Ovary (tissue), 9 donors: ENCODE measurements around the gene TARS2. TPM values are rescaled to one million over a fixed set of nuclear protein-coding genes. Genes with fewer than 3 reads are reported as not detected.
A peak's percentile ranks its signal among the peaks of the same experiment; 100 is the strongest.

Experiments used
- DNase-seq, 5 donors: peaks; one replicate each; pipeline ENCODE4 v3.0.0-alpha.2; 2019 to 2020
- H3K27ac ChIP-seq, 2 donors: fragments of 200-600 bp; one replicate each; pipeline versions ENCODE4 v1.5.1 to v1.8.0; 2019 to 2022
- H3K27me3 ChIP-seq: fragments of 200-600 bp; one replicate; pipeline ENCODE4 v1.8.0; 2022
- H3K36me3 ChIP-seq: fragments of 200-600 bp; sonication (generic); one replicate; pipeline ENCODE4 v1.5.1; 2019
- H3K4me1 ChIP-seq: one replicate; pipeline ENCODE4 v1.8.1; 2013; ENCODE audit warnings: mild to moderate bottlenecking, moderate library complexity; ENCODE audit not compliant: insufficient read depth
- H3K4me3 ChIP-seq: fragments of 200-600 bp; sonication (generic); one replicate; pipeline ENCODE4 v1.5.1; 2017
- H3K9me3 ChIP-seq, 2 donors: fragments of 200-600 bp in 1 of 2; sonication (generic) in 1 of 2; one replicate each; pipeline versions ENCODE4 v1.5.1 to v1.8.1; 2013 to 2019; ENCODE audit warnings: mild to moderate bottlenecking in 1 of 2, moderate library complexity in 1 of 2
- EP300 ChIP-seq: sonication (generic); formaldehyde crosslinking; IDR thresholded peaks from one replicate; pipeline ENCODE4 v1.6.1; 2017; ENCODE audit warnings: antibody characterized with exemption
- POLR2A ChIP-seq: fragments of 450-650 bp; IDR thresholded peaks from one replicate; pipeline ENCODE4 v1.6.1; 2017; ENCODE audit warnings: antibody characterized with exemption, mild to moderate bottlenecking, moderate library complexity
- WGBS, 3 donors: extraction: QIAGEN DNeasy Blood & Tissue Kit in 1 of 3; methylation state at CpG; one replicate each; pipeline versions ENCODE4 v1.1.5 to v1.1.7; 2013 to 2017; 5-methylcytosine and 5-hydroxymethylcytosine counted together
- intact Hi-C, 4 donors: fragments of 100-400 bp; cut with DNase I; formaldehyde crosslinking; loops; one replicate each; pipeline versions ENCODE4 v1.11.0 to v1.15.1; 2022 to 2023
- microRNA-seq, 3 donors: library from miRNA; unstranded; fragments of <30 nt; microRNA quantifications; one replicate each; pipeline versions ENCODE4 to v1.2.0, GENCODE V29; 2019 to 2020
- polyA plus RNA-seq, 2 donors: library from polyadenylated mRNA; stranded (reverse); fragments of 200-250 nt in 1 of 2; fragments of 350-450 nt in 1 of 2; fragmentation: Illumina TruSeq in 1 of 2; extraction: RNeasy Lipid Tissue Mini Kit (QIAGEN cat#74804) in 1 of 2; gene quantifications; one replicate each; pipeline ENCODE4 v1.2.3, GENCODE V29; 2013 to 2014
- small RNA-seq: library from RNA; depleted of rRNA; stranded (forward); fragments of <200 nt; gene quantifications from one replicate; pipeline ENCODE3, GENCODE V24; 2016
- total RNA-seq, 7 donors: library from RNA; depleted of rRNA in 2 of 7; stranded (reverse); fragments of >200 nt in 2 of 7; fragmentation: NEBNext Ultra II Directional in 3 of 7; extraction: Animal tissue kit (Norgen Biotek cat#: 25700) in 3 of 7; gene quantifications; one replicate each; pipeline versions ENCODE4 v1.1.0 to v1.2.4, GENCODE V29; 2016 to 2023
- TF ChIP-seq, protein P1 (sequence below), 3 donors: fragments of 450-650 bp in 2 of 3; fragments of 200-600 bp in 1 of 3; IDR thresholded peaks; one replicate each; pipeline versions ENCODE4 v1.5.1 to v1.8.0; 2016 to 2022; ENCODE audit warnings: antibody characterized with exemption in 3 of 3, mild to moderate bottlenecking in 1 of 3
- donor health status: DM: no; HTN: no; CAD: no; lungs with moderate emphysema.
- donor health status: DM: no; HTN: no; CAD: no.
- donor health status: Bipolar disorder and iron deficiency.
- donor health status: DM: yes; HTN: yes; CAD: no.
- donor health status: DM: no; HTN: no; CAD: no.
- donor health status: DM: yes; HTN: yes; CAD: no.

TARS2 gene
- total and polyA plus RNA-seq, 9 donors: 8.0 to 24.3 (median 17.2) TPM

DNA sequence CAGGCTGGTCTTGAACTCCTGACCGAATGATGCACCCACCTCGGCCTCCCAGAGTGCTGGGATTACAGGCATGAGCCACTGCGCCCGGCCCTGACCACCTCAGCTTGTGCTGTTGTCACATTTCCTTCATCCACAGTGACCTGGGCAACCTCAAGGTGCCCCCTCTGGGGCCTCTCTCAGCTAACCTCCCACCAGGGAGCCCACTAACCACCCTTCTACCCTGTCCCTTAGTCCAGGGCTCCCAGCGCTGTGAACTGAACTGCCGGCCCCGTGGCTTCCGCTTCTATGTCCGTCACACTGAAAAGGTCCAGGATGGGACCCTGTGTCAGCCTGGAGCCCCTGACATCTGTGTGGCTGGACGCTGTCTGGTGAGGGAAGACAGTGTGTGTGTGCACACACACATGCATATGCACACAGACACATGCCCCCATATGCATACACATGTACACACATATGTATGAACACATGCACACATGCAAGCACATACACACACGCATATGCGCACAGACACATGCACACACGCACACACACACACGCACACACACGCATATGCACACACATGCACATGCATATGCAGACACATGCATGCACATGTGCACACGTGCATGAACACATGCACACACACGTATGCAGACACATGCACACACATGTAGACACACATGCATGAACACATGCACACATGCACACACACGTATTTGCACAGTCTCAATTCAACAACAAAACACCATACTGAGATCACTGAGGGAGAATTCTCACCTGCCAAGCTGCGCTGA, 68.2 kb downstream of the TARS2 start:
- no peaks in the 10 kb centered on the region for H3K9me3 ChIP-seq
- no peaks in the 10 kb centered on the region for H3K27me3 ChIP-seq
- peaks cover 18% of the 10 kb centered on the region for H3K4me1 ChIP-seq
- H3K27ac ChIP-seq: no peak overlapping the region
- intact Hi-C loops: loop anchor here in 3 of 4 donors (10.0 kb wide), 3 partner anchors 69 to 259 kb away; partner anchors contain the start of genes ENSA (in 1 of the 3) and GOLPH3L (in 1 of the 3)
- DNase-seq: no peak
- no peak for TF ChIP-seq EP300
- no peak for TF ChIP-seq POLR2A
- TF ChIP-seq, protein P1, sequence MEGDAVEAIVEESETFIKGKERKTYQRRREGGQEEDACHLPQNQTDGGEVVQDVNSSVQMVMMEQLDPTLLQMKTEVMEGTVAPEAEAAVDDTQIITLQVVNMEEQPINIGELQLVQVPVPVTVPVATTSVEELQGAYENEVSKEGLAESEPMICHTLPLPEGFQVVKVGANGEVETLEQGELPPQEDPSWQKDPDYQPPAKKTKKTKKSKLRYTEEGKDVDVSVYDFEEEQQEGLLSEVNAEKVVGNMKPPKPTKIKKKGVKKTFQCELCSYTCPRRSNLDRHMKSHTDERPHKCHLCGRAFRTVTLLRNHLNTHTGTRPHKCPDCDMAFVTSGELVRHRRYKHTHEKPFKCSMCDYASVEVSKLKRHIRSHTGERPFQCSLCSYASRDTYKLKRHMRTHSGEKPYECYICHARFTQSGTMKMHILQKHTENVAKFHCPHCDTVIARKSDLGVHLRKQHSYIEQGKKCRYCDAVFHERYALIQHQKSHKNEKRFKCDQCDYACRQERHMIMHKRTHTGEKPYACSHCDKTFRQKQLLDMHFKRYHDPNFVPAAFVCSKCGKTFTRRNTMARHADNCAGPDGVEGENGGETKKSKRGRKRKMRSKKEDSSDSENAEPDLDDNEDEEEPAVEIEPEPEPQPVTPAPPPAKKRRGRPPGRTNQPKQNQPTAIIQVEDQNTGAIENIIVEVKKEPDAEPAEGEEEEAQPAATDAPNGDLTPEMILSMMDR (IDR thresholded peaks at IDR 0.05): no peak
- WGBS, 3 donors: 79 to 91% (median 88%) methylated on average over 19 of the region's 19 CpGs
- no peaks in the 10 kb centered on the region for H3K36me3 ChIP-seq
- no peak overlapping the region for H3K4me3 ChIP-seq

DNA sequence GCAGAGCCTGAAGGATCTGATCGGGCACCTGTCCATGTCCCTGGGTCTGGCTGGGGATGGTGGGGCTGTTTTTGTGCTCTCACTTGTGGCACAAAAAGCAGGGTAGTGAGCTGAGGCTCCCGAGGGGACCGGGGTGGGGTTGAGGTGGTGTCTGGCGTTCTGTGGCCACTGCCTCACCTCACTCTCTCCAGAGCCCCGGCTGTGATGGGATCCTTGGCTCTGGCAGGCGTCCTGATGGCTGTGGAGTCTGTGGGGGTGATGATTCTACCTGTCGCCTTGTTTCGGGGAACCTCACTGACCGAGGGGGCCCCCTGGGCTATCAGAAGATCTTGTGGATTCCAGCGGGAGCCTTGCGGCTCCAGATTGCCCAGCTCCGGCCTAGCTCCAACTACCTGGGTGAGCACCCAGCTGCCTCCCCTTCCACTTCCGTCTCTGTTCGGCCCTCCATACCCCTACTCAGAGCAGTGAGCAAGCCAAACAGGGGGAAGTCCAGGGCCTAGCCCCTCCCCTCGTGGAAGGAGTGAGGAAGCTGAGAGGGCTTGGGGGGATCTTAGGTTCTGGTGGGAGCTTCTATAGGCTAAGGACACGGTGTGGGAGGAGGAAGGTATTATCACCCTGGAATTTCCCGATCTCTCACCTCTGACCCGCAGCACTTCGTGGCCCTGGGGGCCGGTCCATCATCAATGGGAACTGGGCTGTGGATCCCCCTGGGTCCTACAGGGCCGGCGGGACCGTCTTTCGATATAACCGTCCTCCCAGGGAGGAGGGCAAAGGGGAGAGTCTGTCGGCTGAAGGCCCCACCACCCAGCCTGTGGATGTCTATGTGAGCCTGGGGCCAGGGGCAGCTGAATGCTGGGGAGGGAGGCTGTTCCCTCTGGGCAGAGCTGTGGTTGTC, 69.0 kb downstream of the TARS2 start:
- Histone ChIP-seq H3K27ac (no peak overlapping the region), H3K4me3 (no peak overlapping the region), H3K9me3 (no peaks in the 10 kb centered on the region), H3K4me1 (peaks cover 16% of the 10 kb centered on the region), H3K36me3 (no peaks in the 10 kb centered on the region), H3K27me3 (no peaks in the 10 kb centered on the region)
- no peak for DNase-seq
- intact Hi-C loops: loop anchor here in 3 of 4 donors (10.0 kb wide), 3 partner anchors 69 to 259 kb away; partner anchors contain the start of genes ENSA (in 1 of the 3) and GOLPH3L (in 1 of the 3)
- WGBS, 3 donors: 66 to 72% (median 72%) methylated on average over 23 to 26 of the region's 26 CpGs
- TF ChIP-seq, protein P1 (IDR thresholded peaks at IDR 0.05): no peak
- no peak for TF ChIP-seq EP300
- TF ChIP-seq POLR2A: no peak

DNA sequence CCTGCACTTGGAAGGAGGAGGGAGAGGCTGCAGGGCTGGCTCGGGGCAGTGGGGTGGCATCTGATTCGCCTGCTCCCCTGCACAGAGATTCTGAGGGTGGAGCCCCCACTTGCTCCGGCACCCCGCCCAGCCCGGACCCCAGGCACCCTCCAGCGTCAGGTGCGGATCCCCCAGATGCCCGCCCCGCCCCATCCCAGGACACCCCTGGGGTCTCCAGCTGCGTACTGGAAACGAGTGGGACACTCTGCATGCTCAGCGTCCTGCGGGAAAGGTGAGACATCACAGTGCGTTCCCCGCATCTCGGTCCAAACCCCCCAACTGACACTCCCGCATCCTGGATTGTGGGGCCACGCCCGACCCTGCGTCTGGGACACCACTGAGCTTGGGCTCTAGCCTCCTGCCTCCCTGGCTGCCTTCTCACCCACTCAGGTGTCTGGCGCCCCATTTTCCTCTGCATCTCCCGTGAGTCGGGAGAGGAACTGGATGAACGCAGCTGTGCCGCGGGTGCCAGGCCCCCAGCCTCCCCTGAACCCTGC, 69.9 kb downstream of the TARS2 start:
- H3K27me3 ChIP-seq: no peaks in the 10 kb centered on the region
- TF ChIP-seq POLR2A: no peak
- H3K4me1 ChIP-seq: peaks cover 17% of the 10 kb centered on the region
- intact Hi-C loops: loop anchor here in 3 of 4 donors (10.0 kb wide), 3 partner anchors 68 to 258 kb away; partner anchors contain the start of genes ENSA (in 1 of the 3) and GOLPH3L (in 1 of the 3)
- H3K9me3 ChIP-seq: no peaks in the 10 kb centered on the region
- DNase-seq: peak in 3 of 5 donors; percentile 36 to 44 (median 43)
- H3K4me3 ChIP-seq: no peak overlapping the region
- no peaks in the 10 kb centered on the region for H3K36me3 ChIP-seq
- no peak overlapping the region for H3K27ac ChIP-seq
- WGBS, 3 donors: 84 to 89% (median 87%) methylated on average over 26 of the region's 26 CpGs

Small RNA genes lying within 50 kb of the gene (microRNA-seq; reads per million reads assigned to microRNA genes)
- gene MIR4257: 0 reads per million in 3 donors
- gene MIR6878: 0 reads per million in 3 donors

Small RNA genes lying within 50 kb of the gene (small RNA-seq; reads per million reads assigned to genes)
- not detected for gene MIR4257

Other genes with a start within 250 kb of the TARS2 start
- gene CA14, start 229.6 kb upstream of the TARS2 start, total RNA-seq: 1 to 10 TPM in 4 of 7 donors, under 1 TPM in 2, not detected in 1; 0.23 to 5.7 (median 1.2) TPM
- gene CA14, start 229.6 kb upstream of the TARS2 start, polyA plus RNA-seq: under 1 TPM; 0.38 to 0.58 TPM
- gene APH1A, start 218.4 kb upstream of the TARS2 start, total RNA-seq: 100 to 1,000 TPM in 6 of 7 donors, 10 to 100 TPM in 1; 80.0 to 129 (median 116) TPM
- gene APH1A, start 218.4 kb upstream of the TARS2 start, polyA plus RNA-seq: 100 to 1,000 TPM; 103 to 151 TPM
- gene C1orf54, start 214.6 kb upstream of the TARS2 start, total RNA-seq: 10 to 100 TPM in 1 of 7 donors, 1 to 10 TPM in 6; 2.0 to 20.9 (median 4.4) TPM
- 10 to 100 TPM in 1 of 2 donors, 1 to 10 TPM in 1; 8.4 to 34.8 TPM for gene C1orf54, start 214.6 kb upstream of the TARS2 start, polyA plus RNA-seq
- 10 to 100 TPM in 3 of 7 donors, 1 to 10 TPM in 4; 3.6 to 22.5 (median 7.7) TPM for gene CIART, start 204.9 kb upstream of the TARS2 start, total RNA-seq
- 10 to 100 TPM; 10.8 to 12.7 TPM for gene CIART, start 204.9 kb upstream of the TARS2 start, polyA plus RNA-seq
- 10 to 100 TPM; 42.2 to 74.7 (median 63.1) TPM for gene MRPS21, start 193.6 kb upstream of the TARS2 start, total RNA-seq
- gene MRPS21, start 193.6 kb upstream of the TARS2 start, polyA plus RNA-seq: 10 to 100 TPM; 80.1 to 85.4 TPM
- gene PRPF3, start 165.9 kb upstream of the TARS2 start, total RNA-seq: 10 to 100 TPM; 34.6 to 86.0 (median 66.9) TPM
- 10 to 100 TPM; 50.5 to 68.6 TPM for gene PRPF3, start 165.9 kb upstream of the TARS2 start, polyA plus RNA-seq
- gene RPRD2, start 123.3 kb upstream of the TARS2 start, total RNA-seq: 10 to 100 TPM; 18.2 to 55.6 (median 43.9) TPM
- 10 to 100 TPM; 20.3 to 53.2 TPM for gene RPRD2, start 123.3 kb upstream of the TARS2 start, polyA plus RNA-seq
- gene ECM1, start 20.7 kb downstream of the TARS2 start, total RNA-seq: 10 to 100 TPM in 1 of 7 donors, 1 to 10 TPM in 6; 1.8 to 11.0 (median 6.2) TPM
- gene ECM1, start 20.7 kb downstream of the TARS2 start, polyA plus RNA-seq: 10 to 100 TPM in 1 of 2 donors, 1 to 10 TPM in 1; 4.3 to 16.7 TPM
- 1 to 10 TPM in 1 of 7 donors, under 1 TPM in 2, not detected in 4; 0.69 to 1.7 (median 0.86) TPM for gene FALEC, start 28.3 kb downstream of the TARS2 start, total RNA-seq
- gene FALEC, start 28.3 kb downstream of the TARS2 start, polyA plus RNA-seq: under 1 TPM in 1 of 2 donors, not detected in 1; 0.51 TPM
- gene ADAMTSL4, start 62.0 kb downstream of the TARS2 start, total RNA-seq: 10 to 100 TPM; 11.6 to 86.6 (median 22.5) TPM
- gene ADAMTSL4, start 62.0 kb downstream of the TARS2 start, polyA plus RNA-seq: 10 to 100 TPM in 1 of 2 donors, 1 to 10 TPM in 1; 8.8 to 12.1 TPM
- 100 to 1,000 TPM in 6 of 7 donors, 10 to 100 TPM in 1; 91.1 to 280 (median 145) TPM for gene MCL1, start 92.2 kb downstream of the TARS2 start, total RNA-seq
- gene MCL1, start 92.2 kb downstream of the TARS2 start, polyA plus RNA-seq: 100 to 1,000 TPM in 1 of 2 donors, 10 to 100 TPM in 1; 74.2 to 209 TPM
- 100 to 1,000 TPM; 134 to 196 (median 152) TPM for gene ENSA, start 142.2 kb downstream of the TARS2 start, total RNA-seq
- gene ENSA, start 142.2 kb downstream of the TARS2 start, polyA plus RNA-seq: 100 to 1,000 TPM; 111 to 193 TPM
- gene GOLPH3L, start 209.7 kb downstream of the TARS2 start, total RNA-seq: 10 to 100 TPM; 20.0 to 43.2 (median 29.9) TPM
- gene GOLPH3L, start 209.7 kb downstream of the TARS2 start, polyA plus RNA-seq: 10 to 100 TPM; 22.6 to 46.2 TPM
- not detected for gene HORMAD1, start 233.5 kb downstream of the TARS2 start, total RNA-seq
- under 1 TPM in 1 of 2 donors, not detected in 1; 0.10 TPM for gene HORMAD1, start 233.5 kb downstream of the TARS2 start, polyA plus RNA-seq